Fibroblast of villous mesenchyme (primary cell): ENCODE measurements around the gene WDR12. TPM values are rescaled to one million over a fixed set of nuclear protein-coding genes. Genes with fewer than 3 reads are reported as not detected.

Source experiments
- DNase-seq: peaks from one replicate; pipeline ENCODE4 v3.0.0-alpha.2; 2010; ENCODE audit warnings: low read depth
- H3K4me3 ChIP-seq: 2 replicates; pipeline ENCODE4 v1.5.1; 2011; ENCODE audit warnings: low read depth, mild to moderate bottlenecking, low read length
- total RNA-seq: library from RNA; depleted of rRNA; stranded (reverse); fragments of >200 nt; gene quantifications from 2 replicates; pipeline ENCODE4 v1.2.3, GENCODE V29; 2012
- TF ChIP-seq, protein P1 (sequence below): IDR thresholded peaks from 2 replicates; pipeline ENCODE4 v1.5.1; 2012; ENCODE audit warnings: low read depth, mild to moderate bottlenecking, low read length; ENCODE audit not compliant: insufficient read depth

The WDR12 gene
- total RNA-seq, 1 donor: 38.0 TPM

DNA sequence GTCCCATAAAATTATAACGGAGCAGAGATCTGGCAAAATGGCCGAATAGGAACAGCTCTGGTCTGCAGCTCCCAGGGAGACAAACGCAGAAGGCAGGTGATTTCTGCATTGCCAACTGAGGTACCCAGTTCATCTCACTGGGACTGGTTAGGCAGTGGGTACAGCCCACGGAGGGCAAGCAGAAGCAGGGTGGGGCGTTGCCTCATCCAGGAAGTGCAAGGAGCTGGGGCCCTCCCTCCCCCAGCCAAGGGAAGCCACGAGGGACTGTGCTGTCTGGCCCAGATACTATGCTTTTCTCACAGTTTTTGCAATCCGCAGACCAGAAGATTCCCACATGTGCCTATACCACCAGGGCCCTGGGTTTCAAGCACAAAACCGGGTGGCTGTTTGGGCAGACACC, 62.7 kb downstream of the WDR12 start:
- no peak overlapping the region for H3K4me3 ChIP-seq
- TF ChIP-seq, protein P1, sequence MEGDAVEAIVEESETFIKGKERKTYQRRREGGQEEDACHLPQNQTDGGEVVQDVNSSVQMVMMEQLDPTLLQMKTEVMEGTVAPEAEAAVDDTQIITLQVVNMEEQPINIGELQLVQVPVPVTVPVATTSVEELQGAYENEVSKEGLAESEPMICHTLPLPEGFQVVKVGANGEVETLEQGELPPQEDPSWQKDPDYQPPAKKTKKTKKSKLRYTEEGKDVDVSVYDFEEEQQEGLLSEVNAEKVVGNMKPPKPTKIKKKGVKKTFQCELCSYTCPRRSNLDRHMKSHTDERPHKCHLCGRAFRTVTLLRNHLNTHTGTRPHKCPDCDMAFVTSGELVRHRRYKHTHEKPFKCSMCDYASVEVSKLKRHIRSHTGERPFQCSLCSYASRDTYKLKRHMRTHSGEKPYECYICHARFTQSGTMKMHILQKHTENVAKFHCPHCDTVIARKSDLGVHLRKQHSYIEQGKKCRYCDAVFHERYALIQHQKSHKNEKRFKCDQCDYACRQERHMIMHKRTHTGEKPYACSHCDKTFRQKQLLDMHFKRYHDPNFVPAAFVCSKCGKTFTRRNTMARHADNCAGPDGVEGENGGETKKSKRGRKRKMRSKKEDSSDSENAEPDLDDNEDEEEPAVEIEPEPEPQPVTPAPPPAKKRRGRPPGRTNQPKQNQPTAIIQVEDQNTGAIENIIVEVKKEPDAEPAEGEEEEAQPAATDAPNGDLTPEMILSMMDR: no peak
- DNase-seq: peak; percentile 25

DNA sequence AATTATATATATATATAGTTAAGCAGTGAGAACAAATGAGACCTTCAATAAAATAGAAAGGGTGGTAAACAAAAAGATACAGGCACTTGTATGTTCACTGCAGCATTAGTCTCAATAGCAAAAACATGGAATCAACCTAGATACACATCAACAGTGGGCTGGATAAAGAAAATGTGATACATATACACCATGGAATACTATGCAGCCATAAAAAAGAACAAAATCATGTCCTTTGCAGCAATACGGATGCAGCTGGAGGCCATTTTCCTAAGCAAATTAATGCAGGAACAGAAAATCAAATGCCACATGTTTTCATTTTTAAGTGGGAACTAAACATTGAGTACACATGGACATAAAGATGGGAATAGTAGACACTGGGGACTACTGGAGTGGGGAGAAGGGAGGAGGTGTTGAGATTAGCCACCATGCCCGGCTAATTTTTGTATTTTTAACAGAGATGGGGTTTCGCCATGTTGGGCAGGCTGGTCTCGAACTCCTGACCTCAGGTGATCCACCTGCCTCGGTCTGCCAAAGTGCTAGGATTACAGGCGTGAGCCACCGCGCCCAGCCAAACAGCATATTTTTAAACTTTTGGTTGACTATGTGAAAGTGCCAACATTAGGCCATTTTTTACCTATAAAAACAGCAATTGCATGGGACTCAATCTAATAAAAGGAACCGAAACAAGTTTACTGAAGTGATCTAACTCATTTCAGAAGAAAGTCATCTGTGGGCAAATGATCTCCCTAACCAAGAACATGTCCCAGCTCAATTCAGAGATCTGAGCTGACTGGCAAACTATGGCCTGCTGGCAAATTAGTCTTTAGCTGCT, 63.6 kb downstream of the WDR12 start:
- no peak for DNase-seq
- H3K4me3 ChIP-seq: no peak overlapping the region
- TF ChIP-seq, protein P1: no peak

DNA sequence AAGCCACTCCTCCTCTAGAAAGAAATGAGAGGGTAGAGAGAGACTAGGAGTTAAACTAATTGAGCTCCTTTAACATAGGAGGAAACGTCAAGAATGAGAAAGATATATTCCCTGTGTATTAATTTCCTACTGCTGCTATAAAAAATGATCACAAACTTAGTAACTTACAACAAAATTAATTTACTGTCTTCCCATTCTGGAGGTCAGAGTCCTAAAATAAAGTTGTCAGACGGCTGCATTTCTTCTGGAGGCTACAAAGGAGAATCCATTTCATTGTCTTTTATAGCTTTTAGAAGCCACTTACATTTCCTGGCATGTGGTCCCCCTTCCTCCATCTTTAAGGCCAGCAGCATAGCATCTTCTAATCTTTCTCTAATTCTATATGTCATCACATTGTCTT, 66.8 kb downstream of the WDR12 start:
- TF ChIP-seq, protein P1: no peak
- no peak for DNase-seq
- H3K4me3 ChIP-seq: no peak overlapping the region

DNA sequence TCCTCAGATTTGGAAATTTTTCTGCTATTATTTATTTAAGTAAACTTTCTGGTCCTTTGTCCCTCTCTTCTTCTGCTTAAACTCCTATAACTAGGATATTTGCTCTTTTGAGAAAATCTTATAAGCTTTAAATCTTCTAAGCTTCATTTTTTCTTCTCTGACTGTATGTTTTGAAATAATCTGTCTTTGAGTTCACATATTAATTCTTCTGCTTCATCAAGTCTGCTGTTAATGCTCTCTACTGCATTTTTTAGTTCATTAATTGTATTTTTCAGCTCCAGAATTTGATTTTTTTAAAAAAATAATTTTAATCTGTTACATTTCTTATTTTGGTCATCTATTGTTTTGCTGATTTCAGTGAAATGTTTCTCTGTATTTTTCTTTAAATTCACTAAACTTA, 68.8 kb downstream of the WDR12 start:
- TF ChIP-seq, protein P1: no peak
- no peak overlapping the region for H3K4me3 ChIP-seq
- DNase-seq: no peak

DNA sequence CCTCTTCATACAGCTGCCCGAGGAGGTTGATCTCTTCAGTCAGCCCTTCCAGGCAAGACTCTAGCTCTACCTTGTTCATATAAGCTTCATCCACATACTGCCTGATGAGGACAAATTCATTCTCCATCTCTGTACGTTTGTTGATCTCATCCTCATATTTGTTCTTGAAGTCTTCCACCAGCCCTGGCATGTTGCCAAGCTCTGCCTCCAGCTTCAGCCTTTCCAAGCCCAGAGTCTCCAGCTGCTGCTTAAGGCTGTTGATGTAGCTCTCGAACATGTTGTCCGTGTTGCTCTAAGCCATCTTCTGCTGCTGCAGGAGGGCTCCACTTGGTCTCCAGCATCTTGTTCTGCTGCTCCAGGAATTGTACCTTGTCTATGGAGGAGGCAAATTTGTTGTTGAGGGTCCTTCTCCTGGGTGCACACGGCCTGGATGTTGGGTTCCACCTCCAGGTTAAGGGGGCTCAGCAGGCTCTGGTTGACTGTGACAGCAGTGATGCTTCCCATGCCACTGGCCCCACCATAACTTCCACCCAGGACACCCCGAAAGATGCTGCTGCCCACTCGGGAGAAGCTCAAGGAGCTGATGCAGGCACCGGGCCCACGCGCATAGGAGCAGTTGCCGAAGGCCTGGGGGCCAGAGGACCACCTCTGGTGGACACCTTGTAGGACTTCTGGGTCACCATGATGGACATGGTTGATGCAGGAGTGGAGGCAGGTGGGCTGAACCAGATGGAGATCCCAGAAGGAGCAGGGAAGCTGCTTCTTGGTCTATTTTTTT, 70.2 kb downstream of the WDR12 start:
- no peak overlapping the region for H3K4me3 ChIP-seq
- DNase-seq: no peak
- TF ChIP-seq, protein P1: no peak

DNA sequence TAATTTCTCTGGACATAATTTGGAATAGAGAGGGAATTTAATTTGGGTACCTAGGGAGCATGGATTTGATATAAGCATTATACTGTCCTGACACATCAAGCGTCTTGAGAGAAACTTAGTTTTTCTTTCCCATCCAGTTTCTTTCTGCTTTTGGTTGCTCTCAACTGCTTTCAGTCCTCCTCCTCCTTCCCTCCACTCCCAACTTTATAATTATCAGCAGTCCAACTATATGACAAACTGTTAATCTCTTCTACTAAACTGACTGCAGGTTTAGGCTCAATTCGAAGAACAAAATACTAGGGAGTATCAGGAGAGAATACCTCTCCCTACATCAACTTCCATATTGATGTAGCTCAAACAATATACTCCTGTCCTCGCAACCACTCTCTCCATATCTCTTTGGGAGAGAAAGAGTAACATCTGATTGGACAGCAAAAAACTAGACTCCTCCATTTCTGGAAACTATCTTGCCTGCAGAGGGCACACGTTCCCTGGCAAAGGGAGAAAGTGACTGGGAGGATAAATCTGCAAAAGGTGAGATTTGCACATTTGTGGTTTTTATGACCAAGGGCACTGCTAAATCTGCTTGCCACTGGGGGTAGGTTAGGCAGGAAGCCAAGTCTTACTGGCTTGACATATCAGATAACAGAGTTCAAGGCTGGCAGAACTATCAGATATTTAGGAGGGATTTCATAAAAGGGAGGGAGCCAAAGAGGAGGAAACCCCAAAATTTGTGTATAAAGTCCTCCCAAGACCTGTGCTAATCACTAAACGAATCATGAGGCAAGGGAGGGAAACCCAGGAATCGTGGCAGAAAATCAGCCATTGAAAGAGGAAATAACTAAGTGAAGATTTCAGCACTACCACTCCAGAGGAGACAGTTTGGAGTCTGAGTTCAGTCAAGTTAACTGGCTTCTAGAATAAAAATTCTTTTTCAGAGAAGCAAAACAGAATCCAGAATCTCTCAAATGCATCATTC, 79.9 kb downstream of the WDR12 start:
- TF ChIP-seq, protein P1: peak; percentile 87
- H3K4me3 ChIP-seq: no peak overlapping the region
- DNase-seq: peak; percentile 68
